ENCODE measurements around the gene SEZ6. TPM values are rescaled to one million over a fixed set of nuclear protein-coding genes. Genes with fewer than 3 reads are reported as not detected.

SEZ6 gene
- total RNA-seq, 2 experiments from 2014 or later, result 0.31 TPM; not detected in 1

- no peaks in the 10 kb centered on the region for H3K36me3 Mint-ChIP-seq (ENCODE audit: low read depth)
These were observed 49.7 kb downstream of the SEZ6 start for GRCh38 chr17:28956112-28956511.

DNA sequence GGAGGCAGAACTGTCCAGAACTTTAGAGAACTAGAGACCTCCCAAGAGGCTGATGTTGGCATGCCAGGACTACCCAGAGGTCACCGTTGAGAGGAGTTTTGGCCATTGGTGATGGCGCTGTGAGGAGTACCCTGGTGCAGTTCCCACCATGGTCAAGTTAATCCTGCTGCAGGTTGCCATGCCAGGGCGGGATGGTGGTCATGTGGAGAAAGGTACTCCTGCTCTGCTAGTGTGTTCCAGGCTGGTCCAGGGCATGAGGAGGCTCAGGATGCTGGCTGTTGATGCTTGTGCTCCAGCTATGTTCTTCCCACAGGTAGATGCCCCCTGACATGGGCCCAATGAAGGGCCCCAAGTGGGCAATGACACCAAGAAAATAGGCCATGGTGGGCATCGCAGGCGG, 50.4 kb downstream of the SEZ6 start:
- no peak for DNase-seq
- Histone ChIP-seq H3K27me3 (ENCODE audit: control insufficient read depth in 1 of 2, insufficient read depth in 2 of 2, low read length in 2 of 2) (no peaks in the 10 kb centered on the region), H3K36me3 (ENCODE audit: insufficient read depth, low read length) (no peaks in the 10 kb centered on the region), H3K27ac (ENCODE audit: low read depth in 1 of 2, low read length in 2 of 2) (no peak overlapping the region), H3K4me1 (ENCODE audit: insufficient read depth, low read length) (peaks cover 21% of the 10 kb centered on the region), H3K9me3 (ENCODE audit: control insufficient read depth in 1 of 2, insufficient read depth in 1 of 2, low read length in 2 of 2) (no peaks in the 10 kb centered on the region), H3K4me3 (ENCODE audit: low read length) (no peak overlapping the region)
- no peaks in the 10 kb centered on the region for H3K27me3 Mint-ChIP-seq
- peaks cover 3% of the 10 kb centered on the region for H3K36me3 Mint-ChIP-seq (ENCODE audit: low read depth)
- ATAC-seq (ENCODE audit: poor library complexity), result no peak
- no peak overlapping the region for H3K27ac Mint-ChIP-seq
- ChIA-PET CTCF (no interaction called here), POLR2A (interaction anchor here (0.6 kb wide), 1 partner anchor 63 kb away, joined by 4 read pairs; no protein-coding TSS in a partner anchor)
- no peaks in the 10 kb centered on the region for H3K4me1 Mint-ChIP-seq (ENCODE audit: low read depth)
- TF ChIP-seq, protein P1, sequence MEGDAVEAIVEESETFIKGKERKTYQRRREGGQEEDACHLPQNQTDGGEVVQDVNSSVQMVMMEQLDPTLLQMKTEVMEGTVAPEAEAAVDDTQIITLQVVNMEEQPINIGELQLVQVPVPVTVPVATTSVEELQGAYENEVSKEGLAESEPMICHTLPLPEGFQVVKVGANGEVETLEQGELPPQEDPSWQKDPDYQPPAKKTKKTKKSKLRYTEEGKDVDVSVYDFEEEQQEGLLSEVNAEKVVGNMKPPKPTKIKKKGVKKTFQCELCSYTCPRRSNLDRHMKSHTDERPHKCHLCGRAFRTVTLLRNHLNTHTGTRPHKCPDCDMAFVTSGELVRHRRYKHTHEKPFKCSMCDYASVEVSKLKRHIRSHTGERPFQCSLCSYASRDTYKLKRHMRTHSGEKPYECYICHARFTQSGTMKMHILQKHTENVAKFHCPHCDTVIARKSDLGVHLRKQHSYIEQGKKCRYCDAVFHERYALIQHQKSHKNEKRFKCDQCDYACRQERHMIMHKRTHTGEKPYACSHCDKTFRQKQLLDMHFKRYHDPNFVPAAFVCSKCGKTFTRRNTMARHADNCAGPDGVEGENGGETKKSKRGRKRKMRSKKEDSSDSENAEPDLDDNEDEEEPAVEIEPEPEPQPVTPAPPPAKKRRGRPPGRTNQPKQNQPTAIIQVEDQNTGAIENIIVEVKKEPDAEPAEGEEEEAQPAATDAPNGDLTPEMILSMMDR (IDR thresholded peaks at IDR 0.05), result no peak
- H3K4me3 Mint-ChIP-seq, result no peak overlapping the region
- H3K9me3 Mint-ChIP-seq, result no peaks in the 10 kb centered on the region
- intact Hi-C loops (cut with DNase I, micrococcal nuclease), result loop anchor here in 1 of 2 experiments (10.0 kb wide), 2 partner anchors 381 to 629 kb away; partner anchors contain the start of genes ALDOC, GIT1 and PIGS

More at GRCh38 chr17:28956112-28956511, 49.7 kb downstream of the SEZ6 start:
- DNase-seq (no peak), ATAC-seq (ENCODE audit: poor library complexity) (no peak)
- Histone ChIP-seq H3K4me3 (ENCODE audit: low read length) (no peak overlapping the region), H3K36me3 (ENCODE audit: insufficient read depth, low read length) (no peaks in the 10 kb centered on the region), H3K27ac (ENCODE audit: low read depth in 1 of 2, low read length in 2 of 2) (no peak overlapping the region), H3K4me1 (ENCODE audit: insufficient read depth, low read length) (peaks cover 21% of the 10 kb centered on the region), H3K27me3 (ENCODE audit: control insufficient read depth in 1 of 2, insufficient read depth in 2 of 2, low read length in 2 of 2) (no peaks in the 10 kb centered on the region), H3K9me3 (ENCODE audit: control insufficient read depth in 1 of 2, insufficient read depth in 1 of 2, low read length in 2 of 2) (no peaks in the 10 kb centered on the region)
- H3K9me3 Mint-ChIP-seq, result no peaks in the 10 kb centered on the region
- no peak overlapping the region for H3K4me3 Mint-ChIP-seq
- CTCF ChIA-PET, result interaction anchor here (1.0 kb wide), 1 partner anchor 168 kb away, joined by 3 read pairs; no protein-coding TSS in a partner anchor
- H3K27ac Mint-ChIP-seq, result no peak overlapping the region
- TF ChIP-seq, protein P1 (IDR thresholded peaks at IDR 0.05), result no peak
- intact Hi-C loops (cut with DNase I, micrococcal nuclease), result loop anchor here in 1 of 2 experiments (10.0 kb wide), 2 partner anchors 381 to 629 kb away; partner anchors contain the start of genes ALDOC, GIT1 and PIGS
- no peaks in the 10 kb centered on the region for H3K27me3 Mint-ChIP-seq
- POLR2A ChIA-PET, result interaction anchor here (0.6 kb wide), 1 partner anchor 64 kb away, joined by 4 read pairs; no protein-coding TSS in a partner anchor
- H3K4me1 Mint-ChIP-seq (ENCODE audit: low read depth), result no peaks in the 10 kb centered on the region

DNA sequence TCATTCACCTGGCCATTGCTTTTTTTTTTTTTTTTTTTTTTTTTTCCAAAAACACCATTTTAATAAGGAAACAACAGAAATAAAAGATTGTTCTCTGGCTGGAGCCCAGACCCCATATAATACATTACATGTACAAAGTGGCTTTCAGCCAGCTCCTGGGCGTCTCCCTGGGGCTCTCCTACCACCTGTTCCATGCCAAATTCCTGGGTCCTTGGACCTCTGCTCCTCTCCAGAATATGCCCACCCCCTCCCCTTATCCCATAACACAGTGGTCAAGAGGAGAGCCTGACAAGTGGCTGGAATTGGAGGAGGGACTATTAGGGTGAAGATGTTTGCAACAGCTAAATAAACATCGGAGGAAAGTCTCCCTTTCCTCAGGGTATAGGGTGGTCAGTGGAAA, 50.9 kb downstream of the SEZ6 start:
- Histone ChIP-seq H3K36me3 (ENCODE audit: insufficient read depth, low read length) (no peaks in the 10 kb centered on the region), H3K4me1 (ENCODE audit: insufficient read depth, low read length) (peaks cover 21% of the 10 kb centered on the region), H3K27me3 (ENCODE audit: control insufficient read depth in 1 of 2, insufficient read depth in 2 of 2, low read length in 2 of 2) (no peaks in the 10 kb centered on the region), H3K4me3 (ENCODE audit: low read length) (no peak overlapping the region), H3K9me3 (ENCODE audit: control insufficient read depth in 1 of 2, insufficient read depth in 1 of 2, low read length in 2 of 2) (no peaks in the 10 kb centered on the region), H3K27ac (ENCODE audit: low read depth in 1 of 2, low read length in 2 of 2) (no peak overlapping the region)
- TF ChIP-seq, protein P1 (IDR thresholded peaks at IDR 0.05), result no peak
- ChIA-PET POLR2A (no interaction called here), CTCF (no interaction called here)
- peaks cover 7% of the 10 kb centered on the region for H3K36me3 Mint-ChIP-seq (ENCODE audit: low read depth)
- no peak for ATAC-seq (ENCODE audit: poor library complexity)
- H3K9me3 Mint-ChIP-seq, result no peaks in the 10 kb centered on the region
- no peak overlapping the region for H3K27ac Mint-ChIP-seq
- no peaks in the 10 kb centered on the region for H3K4me1 Mint-ChIP-seq (ENCODE audit: low read depth)
- intact Hi-C loops (cut with DNase I, micrococcal nuclease), result loop anchor here in 1 of 2 experiments (5.0 to 10.0 kb wide), 8 partner anchors 38 to 630 kb away; partner anchors contain the start of genes ALDOC, BLTP2, ERAL1 and GIT1
- no peak overlapping the region for H3K4me3 Mint-ChIP-seq
- H3K27me3 Mint-ChIP-seq, result no peaks in the 10 kb centered on the region
- DNase-seq, result no peak

All from CD4-positive, alpha-beta T cell (primary cell).